A673 (cell line): ENCODE measurements around the gene RAX2. TPM values are rescaled to one million over a fixed set of nuclear protein-coding genes. Genes with fewer than 3 reads are reported as not detected.

Source experiments
- BruUV-seq: library from RNA; stranded (reverse); fragments of 400-500 nt; replicated peaks from 2 replicates; lab custom pipeline; 2021; lab: Mats Ljungman, UMichigan
- CTCF ChIA-PET: fragments of 300-600 bp; sonication (Branson Sonifier 250); formaldehyde crosslinking; loops from one replicate; lab custom pipeline; 2022; ENCODE audit warnings: antibody characterized with exemption; lab: Charles Lee
- POLR2A ChIA-PET: fragments of 300-600 bp; sonication (Branson Sonifier 250); formaldehyde crosslinking; loops from one replicate; lab custom pipeline; 2022; ENCODE audit warnings: antibody characterized with exemption; ENCODE audit not compliant: low non-redundant PET; lab: Charles Lee
- DNase-seq: peaks from one replicate; pipeline ENCODE4 v3.0.0-alpha.2; 2015; ENCODE audit warnings: low spot score
- H3K27ac ChIP-seq: fragments of 200-600 bp; sonication (generic); 2 replicates; pipeline ENCODE4 v1.5.1; 2016; ENCODE audit warnings: mixed run types, low read depth, mild to moderate bottlenecking, mixed read lengths, antibody characterized with exemption, low read length; ENCODE audit not compliant: poor library complexity, severe bottlenecking
- H3K27me3 ChIP-seq: fragments of 200-600 bp; sonication (generic); replicated peaks from 2 replicates; pipeline ENCODE4 v1.6.1; 2017; ENCODE audit warnings: mixed run types, low read depth, mild to moderate bottlenecking, mixed read lengths, antibody characterized with exemption, low read length; ENCODE audit not compliant: insufficient read depth, poor library complexity
- H3K36me3 ChIP-seq: fragments of 200-600 bp; sonication (generic); 2 replicates; pipeline ENCODE4 v1.6.1; 2016; ENCODE audit warnings: mixed run types, mild to moderate bottlenecking, mixed read lengths, antibody characterized with exemption, low read length; ENCODE audit not compliant: insufficient read depth, poor library complexity, severe bottlenecking
- H3K4me1 ChIP-seq: fragments of 200-600 bp; sonication (generic); 2 replicates; pipeline ENCODE4 v1.6.1; 2017; ENCODE audit warnings: mixed run types, mild to moderate bottlenecking, mixed read lengths, antibody characterized with exemption, low read length; ENCODE audit not compliant: insufficient read depth, poor library complexity, severe bottlenecking
- H3K4me3 ChIP-seq: fragments of 200-600 bp; sonication (generic); 2 replicates; pipeline ENCODE4 v1.5.1; 2016; ENCODE audit warnings: low read depth, mixed run types, mild to moderate bottlenecking, mixed read lengths, low read length; ENCODE audit not compliant: poor library complexity, severe bottlenecking
- H3K9me3 ChIP-seq: fragments of 200-600 bp; sonication (generic); 2 replicates; pipeline ENCODE4 v1.6.1; 2016; ENCODE audit warnings: mixed run types, low read depth, mild to moderate bottlenecking, mixed read lengths, antibody characterized with exemption, low read length; ENCODE audit not compliant: poor library complexity, severe bottlenecking
- CTCF ChIP-seq: fragments of 300-800, 200-600 bp; sonication (generic); conservative IDR thresholded peaks from 2 replicates; pipeline ENCODE4 v1.5.1; 2017; ENCODE audit warnings: low read depth, mild to moderate bottlenecking, antibody characterized with exemption, low read length, moderate library complexity, mixed read lengths
- EZH2 ChIP-seq: fragments of 200-600 bp; sonication (generic); IDR thresholded peaks from 2 replicates; pipeline ENCODE4 v1.6.1; 2017; ENCODE audit warnings: borderline replicate concordance, low read depth, mild to moderate bottlenecking, mixed read lengths, antibody characterized with exemption, low read length; ENCODE audit not compliant: poor library complexity, severe bottlenecking
- intact Hi-C: fragments of 100-400 bp; cut with micrococcal nuclease; formaldehyde crosslinking; loops from one replicate; pipeline ENCODE4 v1.10.0; 2022; ENCODE audit not compliant: unreplicated experiment
- total RNA-seq: library from RNA; stranded (reverse); gene quantifications from 2 replicates; pipeline ENCODE4 v1.2.3, GENCODE V29; 2021

Gene RAX2
- total RNA-seq, 1 experiment from 2014 or later = not detected

DNA sequence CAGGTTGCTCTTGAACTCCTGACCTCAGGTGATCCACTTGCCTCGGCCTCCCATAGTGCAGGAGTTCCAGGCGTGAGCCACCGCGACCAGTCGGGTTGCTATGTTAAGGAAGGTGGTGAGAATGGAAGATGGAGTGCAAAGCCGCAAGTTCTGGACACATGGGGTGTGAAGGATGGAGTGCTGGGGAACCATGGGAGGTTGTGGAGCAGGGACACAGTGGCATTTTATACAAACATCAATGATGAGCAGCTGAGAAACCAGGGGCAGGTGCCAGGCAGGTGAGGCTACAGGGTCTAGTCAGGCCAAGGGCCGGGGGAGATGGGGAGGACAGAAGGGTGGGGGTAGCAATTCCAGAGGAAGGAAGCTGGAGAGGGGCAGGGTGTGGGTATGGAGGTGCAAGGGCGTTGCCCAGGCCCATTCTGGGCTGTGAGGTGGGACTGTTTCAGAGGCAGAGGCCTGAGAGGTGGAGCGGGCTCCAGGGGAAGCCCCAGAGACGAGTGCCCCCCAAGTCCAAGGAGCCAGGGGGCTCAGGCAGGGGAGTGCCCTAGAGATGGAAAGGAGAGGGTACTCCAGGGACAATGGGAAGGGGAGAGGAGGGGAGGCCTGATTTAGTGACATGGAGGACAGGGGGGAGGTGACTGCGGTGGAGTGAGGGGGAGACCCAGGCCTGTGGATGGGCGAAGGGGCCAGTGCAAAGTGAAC lies 1.9 kb upstream of the RAX2 start:
- TF ChIP-seq EZH2 (no peak), CTCF (no peak)
- Histone ChIP-seq H3K4me1 (no peaks in the 10 kb centered on the region), H3K27me3 (no peaks in the 10 kb centered on the region), H3K9me3 (no peaks in the 10 kb centered on the region), H3K27ac (no peak overlapping the region), H3K4me3 (no peak overlapping the region), H3K36me3 (no peaks in the 10 kb centered on the region)
- no TSS peak for BruUV-seq
- CTCF ChIA-PET = no interaction called here
- POLR2A ChIA-PET = no interaction called here
- intact Hi-C loops = no loop called here
- DNase-seq = no peak

DNA sequence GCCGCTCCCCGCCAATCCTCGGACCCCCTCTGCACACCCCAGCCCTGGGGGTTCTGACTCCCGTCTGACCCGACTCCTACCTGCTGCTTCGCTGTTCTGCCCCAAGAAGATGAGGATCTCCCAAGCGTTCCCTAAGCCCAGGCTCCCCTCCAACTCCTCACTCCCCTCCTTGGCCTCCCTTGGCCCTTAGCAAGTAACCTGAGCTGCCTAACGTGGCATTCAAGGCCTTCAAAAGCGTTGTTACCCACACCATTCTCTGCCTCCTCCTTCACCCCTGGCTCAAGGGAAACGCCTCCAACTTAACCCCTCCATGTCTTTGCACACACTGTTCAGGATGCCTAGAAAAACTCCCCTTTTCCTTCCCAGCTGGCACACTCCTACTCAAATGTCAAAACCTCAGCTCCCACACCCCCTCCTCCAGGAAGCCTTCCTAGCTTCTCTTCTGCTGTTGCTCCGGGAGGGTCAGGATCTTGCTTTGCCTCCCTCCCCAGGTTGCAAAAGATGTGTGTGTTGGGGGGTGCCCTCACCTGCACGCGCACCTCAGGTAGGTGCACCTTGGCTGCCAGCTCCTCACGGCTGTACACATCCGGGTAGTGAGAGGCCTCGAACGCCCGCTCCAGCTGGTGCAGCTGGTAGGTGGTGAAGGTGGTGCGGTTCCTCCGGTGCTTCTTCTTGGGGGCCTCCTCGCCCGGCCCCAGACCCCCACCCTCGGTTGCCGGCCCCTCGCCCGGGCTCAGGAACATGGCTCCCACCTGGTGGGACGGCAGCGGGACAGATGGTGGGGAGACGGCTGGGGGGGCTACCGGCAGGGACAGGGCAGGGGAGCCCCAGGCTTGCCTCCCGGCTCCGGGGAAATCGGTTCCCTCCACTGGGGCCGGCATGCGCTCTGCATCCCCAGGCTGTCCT lies 775 bp downstream of the RAX2 start:
- Histone ChIP-seq H3K27me3 (no peaks in the 10 kb centered on the region), H3K4me1 (no peaks in the 10 kb centered on the region), H3K36me3 (no peaks in the 10 kb centered on the region), H3K4me3 (no peak overlapping the region), H3K27ac (no peak overlapping the region), H3K9me3 (no peaks in the 10 kb centered on the region)
- no TSS peak for BruUV-seq
- POLR2A ChIA-PET = no interaction called here
- CTCF ChIA-PET = no interaction called here
- intact Hi-C loops = no loop called here
- TF ChIP-seq EZH2 (no peak), CTCF (no peak)
- DNase-seq = no peak

- no peak for TF ChIP-seq EZH2
- TF ChIP-seq CTCF = no peak
- Histone ChIP-seq H3K36me3 (no peaks in the 10 kb centered on the region), H3K4me1 (no peaks in the 10 kb centered on the region), H3K9me3 (no peaks in the 10 kb centered on the region), H3K27me3 (no peaks in the 10 kb centered on the region), H3K27ac (no peak overlapping the region), H3K4me3 (no peak overlapping the region)
- BruUV-seq = no TSS peak
- no peak for DNase-seq
- ChIA-PET POLR2A (no interaction called here), CTCF (no interaction called here)
- intact Hi-C loops = no loop called here
Measured at GRCh38 chr19:3770136-3770999, 1.7 kb downstream of the RAX2 start.
